ENCODE data around the gene ETV4.

ETV4 gene

DNA sequence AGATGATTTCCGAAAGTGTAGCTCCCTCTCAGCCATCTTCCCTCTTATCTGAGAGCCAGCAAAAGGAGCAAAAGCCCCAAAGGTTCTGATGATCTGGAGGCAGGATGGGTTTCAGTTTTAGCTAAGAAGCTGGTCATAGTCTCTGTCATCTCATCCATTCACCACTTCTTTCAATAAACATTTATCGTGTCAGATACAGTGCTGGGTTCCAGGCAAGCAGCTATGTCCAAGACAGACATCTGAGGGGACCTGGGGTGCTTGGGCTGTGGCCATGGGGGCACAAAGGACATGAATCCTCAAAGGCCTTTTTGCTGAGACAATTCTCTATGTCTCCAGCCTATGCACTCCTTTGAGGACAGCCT is 1.0 kb upstream of the ETV4 start:
- TF ChIP-seq REST (IDR thresholded peaks at IDR 0.05; ENCODE audit: low read depth) (no peak), TCF12 (IDR thresholded peaks at IDR 0.05; ENCODE audit: low read depth) (no peak), USF1 (IDR thresholded peaks at IDR 0.05) (no peak), EGR1 (IDR thresholded peaks at IDR 0.05) (no peak), NFIC (IDR thresholded peaks at IDR 0.05) (no peak), TAF1 (IDR thresholded peaks at IDR 0.05; ENCODE audit: low read depth) (no peak), YY1 (IDR thresholded peaks at IDR 0.05; ENCODE audit: low read depth) (no peak), RAD21 (IDR thresholded peaks at IDR 0.05; ENCODE audit: low read depth) (no peak)

DNA sequence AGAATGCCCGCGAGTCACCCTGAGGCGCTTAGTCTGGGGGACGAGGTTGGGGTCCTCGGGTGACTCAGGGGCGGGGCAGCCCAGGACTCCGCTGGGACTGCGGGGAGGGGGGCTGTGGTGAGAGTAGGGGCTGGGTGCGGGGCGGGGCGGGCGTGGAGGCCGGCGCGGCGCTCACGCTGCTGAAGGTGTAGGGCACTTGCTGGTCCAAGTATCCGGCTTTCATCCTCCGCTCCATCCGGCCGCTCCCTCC is 832 bp downstream of the ETV4 start:
- TF ChIP-seq USF1 (IDR thresholded peaks at IDR 0.05): no peak
- TF ChIP-seq NFIC (IDR thresholded peaks at IDR 0.05): no peak
- no peak for TF ChIP-seq FOXM1 (IDR thresholded peaks at IDR 0.05; ENCODE audit: borderline replicate concordance, low read depth)
- no peak for TF ChIP-seq CREB1 (IDR thresholded peaks at IDR 0.05; ENCODE audit: low read depth)
- no peak for TF ChIP-seq REST (IDR thresholded peaks at IDR 0.05; ENCODE audit: low read depth)

DNA sequence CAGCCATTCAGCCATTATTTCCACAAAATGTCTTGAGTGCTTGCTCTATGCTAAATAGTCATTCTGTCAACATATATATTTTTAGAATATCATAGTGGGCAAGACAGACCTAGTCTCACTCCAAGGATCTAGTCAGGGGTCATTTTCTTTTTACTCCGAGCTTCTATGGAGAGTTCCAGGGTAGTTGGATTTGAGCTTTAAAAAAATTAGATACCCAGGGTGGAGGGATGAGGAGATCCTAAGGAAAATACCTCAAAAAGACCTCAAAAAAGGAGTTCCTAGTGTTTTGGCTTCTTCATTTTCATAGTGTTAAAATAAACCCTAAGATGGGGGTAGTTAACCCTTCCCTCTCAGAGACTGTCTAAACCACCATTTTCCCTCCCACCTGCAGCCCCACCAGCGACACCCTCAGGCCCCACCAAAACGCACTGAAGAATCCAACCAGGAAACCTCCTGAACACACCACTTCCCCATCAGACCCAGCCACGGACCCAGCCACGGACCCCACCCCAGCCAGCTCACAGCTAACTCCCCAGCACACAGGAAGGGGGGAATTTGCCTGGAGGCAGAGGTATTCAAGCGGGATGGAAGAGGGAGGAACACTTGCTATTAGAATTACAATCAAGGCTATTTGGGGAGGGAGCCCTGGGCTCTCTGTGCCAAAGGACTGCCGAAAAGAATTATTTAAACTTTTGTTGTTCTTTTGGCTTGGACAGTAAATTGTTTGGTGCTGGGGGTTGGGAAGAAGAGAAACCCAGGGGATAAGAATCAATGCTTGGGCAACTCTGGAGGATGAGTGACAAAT is 2.2 kb downstream of the ETV4 start:
- TF ChIP-seq YY1 (IDR thresholded peaks at IDR 0.05; ENCODE audit: low read depth): no peak
- TF ChIP-seq, protein P1, sequence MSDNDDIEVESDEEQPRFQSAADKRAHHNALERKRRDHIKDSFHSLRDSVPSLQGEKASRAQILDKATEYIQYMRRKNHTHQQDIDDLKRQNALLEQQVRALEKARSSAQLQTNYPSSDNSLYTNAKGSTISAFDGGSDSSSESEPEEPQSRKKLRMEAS (IDR thresholded peaks at IDR 0.05): no peak
- no peak for TF ChIP-seq CREB1 (IDR thresholded peaks at IDR 0.05; ENCODE audit: low read depth)
- no peak for TF ChIP-seq TEAD4 (IDR thresholded peaks at IDR 0.05)
- no peak for TF ChIP-seq REST (IDR thresholded peaks at IDR 0.05; ENCODE audit: low read depth)

GRCh38 chr17:43543300-43543699 is 2.8 kb downstream of the ETV4 start:
- TF ChIP-seq TEAD4 (IDR thresholded peaks at IDR 0.05) (no peak), TCF12 (IDR thresholded peaks at IDR 0.05; ENCODE audit: low read depth) (no peak), USF1 (IDR thresholded peaks at IDR 0.05) (no peak), NFIC (IDR thresholded peaks at IDR 0.05) (no peak), RAD21 (IDR thresholded peaks at IDR 0.05; ENCODE audit: low read depth) (no peak), YY1 (IDR thresholded peaks at IDR 0.05; ENCODE audit: low read depth) (no peak)
- TF ChIP-seq, protein P1 (IDR thresholded peaks at IDR 0.05): no peak

GRCh38 chr17:43542859-43543258 is 3.3 kb downstream of the ETV4 start:
- TF ChIP-seq ZBTB7A (IDR thresholded peaks at IDR 0.05; ENCODE audit: low read depth): no peak
- no peak for TF ChIP-seq CREB1 (IDR thresholded peaks at IDR 0.05; ENCODE audit: low read depth)
- no peak for TF ChIP-seq CEBPB (IDR thresholded peaks at IDR 0.05)
- TF ChIP-seq TCF12 (IDR thresholded peaks at IDR 0.05; ENCODE audit: low read depth): no peak
